GM12878 (cell line): ENCODE results near the gene VGF. TPM values are rescaled to one million over a fixed set of nuclear protein-coding genes. Genes with fewer than 3 reads are reported as not detected.

ENCODE experiments used
- ATF7 ChIP-seq: fragments of 450-650 bp; IDR thresholded peaks from 2 replicates; pipeline ENCODE4 v1.6.1; 2016; ENCODE audit warnings: low read depth, mild to moderate bottlenecking
- BHLHE40 ChIP-seq, 2 experiments: fragments of 450-650 bp in 1 of 2; IDR thresholded peaks; 2 replicates each; pipeline ENCODE4 v1.6.1; 2011 to 2017; ENCODE audit warnings: low read depth in 2 of 2, borderline replicate concordance in 1 of 2, improper control_type of control experiment in 1 of 2, low read length in 1 of 2, mild to moderate bottlenecking in 1 of 2
- EGR1 ChIP-seq, 2 experiments: IDR thresholded peaks; 1 replicate in 1 of 2; 2 replicates in 1 of 2; pipeline ENCODE4 v1.6.1; 2011 to 2012; ENCODE audit warnings: low read depth in 2 of 2, low read length in 2 of 2, borderline replicate concordance in 1 of 2, mild to moderate bottlenecking in 1 of 2, moderate library complexity in 1 of 2
- FOXK2 ChIP-seq: fragments of 450-650 bp; IDR thresholded peaks from 2 replicates; pipeline ENCODE4 v1.6.1; 2017; ENCODE audit warnings: mild to moderate bottlenecking, moderate library complexity
- HCFC1 ChIP-seq: fragments of 150-350 bp; IDR thresholded peaks from 2 replicates; pipeline ENCODE4 v1.6.1; 2014; ENCODE audit warnings: low read length
- MTA2 ChIP-seq: fragments of 450-650 bp; IDR thresholded peaks from 2 replicates; pipeline ENCODE4 v1.6.1; 2016; ENCODE audit warnings: low read depth, mild to moderate bottlenecking, moderate library complexity
- NFXL1 ChIP-seq: fragments of 450-650 bp; IDR thresholded peaks from 2 replicates; pipeline ENCODE4 v1.6.1; 2017; ENCODE audit warnings: antibody characterized with exemption, mild to moderate bottlenecking, borderline replicate concordance
- NRF1 ChIP-seq: conservative IDR thresholded peaks from 2 replicates; pipeline ENCODE4 v1.6.1; 2011; ENCODE audit warnings: mild to moderate bottlenecking, low read depth, low read length, improper control_type of control experiment
- RAD51 ChIP-seq: fragments of 450-650 bp; IDR thresholded peaks from 2 replicates; pipeline ENCODE4 v1.6.1; 2016; ENCODE audit warnings: moderate library complexity, mild to moderate bottlenecking, inconsistent platforms
- SIN3A ChIP-seq: IDR thresholded peaks from 2 replicates; pipeline ENCODE4 v1.6.1; 2012; ENCODE audit warnings: low read depth, low read length, improper control_type of control experiment
- SP1 ChIP-seq: IDR thresholded peaks from one replicate; pipeline ENCODE4 v1.6.1; 2011; ENCODE audit warnings: low read depth, low read length
- TAF1 ChIP-seq: IDR thresholded peaks from 2 replicates; pipeline ENCODE4 v1.6.1; 2011; ENCODE audit warnings: mild to moderate bottlenecking, low read depth, low read length, borderline replicate concordance
- YY1 ChIP-seq: IDR thresholded peaks from 2 replicates; pipeline ENCODE4 v1.6.1; 2011; ENCODE audit warnings: low read depth, mild to moderate bottlenecking, low read length
- polyA plus RNA-seq, 11 experiments: library from polyadenylated mRNA; depleted of rRNA in 4 of 11; unstranded in 6 of 11; stranded (reverse) in 5 of 11; fragments of >200 nt; fragmentation: Nextera tagmentation in 4 of 11; fragmentation: Illumina TruSeq in 1 of 11; extraction: Ambion mirVana in 4 of 11; extraction: Trizol in 1 of 11; gene quantifications; 1 replicate in 1 of 11; 2 replicates in 10 of 11; pipeline versions ENCODE4 v1.2.1 to v1.2.3, GENCODE V29; 2011 to 2016; ENCODE audit warnings: inconsistent platforms in 2 of 11, missing spikeins in 2 of 11, low read depth in 1 of 11
- total RNA-seq, 4 experiments: library from RNA; depleted of rRNA in 3 of 4; stranded (reverse); fragments of >200 nt in 3 of 4; fragmentation: Illumina TruSeq in 1 of 4; extraction: Trizol in 1 of 4; gene quantifications; 2 replicates each; pipeline versions ENCODE4 v1.2.1 to v1.2.3, GENCODE V29; 2013 to 2021
- TF ChIP-seq, protein P1 (sequence below): fragments of 450-650 bp; IDR thresholded peaks from 2 replicates; pipeline ENCODE4 v1.6.1; 2017; ENCODE audit warnings: mild to moderate bottlenecking, moderate library complexity
- TF ChIP-seq, protein P2 (sequence below): fragments of 450-650 bp; IDR thresholded peaks from 2 replicates; pipeline ENCODE4 v1.6.1; 2016; ENCODE audit warnings: mild to moderate bottlenecking
- TF ChIP-seq, protein P3 (sequence below): IDR thresholded peaks from 2 replicates; pipeline ENCODE4 v1.6.1; 2011; ENCODE audit warnings: low read depth, mild to moderate bottlenecking, low read length, moderate library complexity, borderline replicate concordance; ENCODE audit errors: extremely low read depth
- TF ChIP-seq, protein P4 (sequence below): fragments of 450-650 bp; conservative IDR thresholded peaks from 2 replicates; pipeline ENCODE4 v1.6.1; 2017; ENCODE audit warnings: mild to moderate bottlenecking, moderate library complexity
- TF ChIP-seq, protein P5 (sequence below): fragments of 450-650 bp; formaldehyde crosslinking; IDR thresholded peaks from 2 replicates; pipeline ENCODE4 v1.4.0; 2022; ENCODE audit warnings: mild to moderate bottlenecking, moderate library complexity

The VGF gene
- total and polyA plus RNA-seq, 10 of the 15 experiments (the other 5 are each of a cell fraction or from before 2014, with no cell fraction given), result 0.09 to 0.25 (median 0.17) TPM; not detected in 6

DNA sequence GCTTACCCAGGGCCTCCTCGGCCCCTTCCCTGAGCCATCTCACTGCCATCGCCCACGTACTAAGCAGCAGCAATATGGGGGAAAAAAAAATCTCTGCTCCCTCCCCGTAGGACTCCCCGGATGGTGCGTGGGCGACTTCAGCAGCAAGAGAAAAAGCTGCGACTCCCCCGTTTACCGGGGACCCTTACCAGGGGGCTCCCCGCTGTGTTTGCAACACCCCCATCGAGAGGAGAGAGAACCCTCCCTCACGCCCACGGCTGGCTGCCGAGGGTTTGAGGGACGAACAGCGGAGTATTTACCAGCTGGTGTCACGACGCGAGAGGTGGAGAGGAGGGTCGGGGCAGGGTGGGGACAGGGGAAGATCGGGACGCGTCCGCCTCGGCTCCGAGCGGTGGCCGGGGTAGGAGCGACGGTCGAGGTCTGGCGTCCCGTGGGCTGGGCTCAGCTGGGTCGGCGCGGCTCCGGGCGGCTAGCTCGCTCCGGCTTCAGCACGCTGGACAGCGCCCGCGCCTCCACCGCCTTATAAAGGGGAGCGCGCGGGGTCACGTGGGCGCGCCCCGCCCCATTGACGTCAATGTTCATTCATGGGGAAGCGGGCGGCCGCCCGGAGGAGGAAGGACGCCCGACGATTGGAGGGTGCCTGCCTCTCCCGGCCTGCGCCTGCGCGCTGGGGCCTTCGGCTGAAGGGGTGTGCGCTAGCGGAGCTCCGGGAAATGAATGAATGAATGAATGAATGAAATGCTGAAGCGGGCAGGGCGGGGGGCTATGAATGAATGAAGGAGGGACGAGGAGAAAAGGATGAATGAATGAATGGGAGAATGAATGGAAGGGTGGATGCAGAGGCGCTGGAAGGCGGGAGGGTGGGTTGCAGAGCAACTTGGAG is at the start of gene VGF (continued):
- TF ChIP-seq, protein P1, sequence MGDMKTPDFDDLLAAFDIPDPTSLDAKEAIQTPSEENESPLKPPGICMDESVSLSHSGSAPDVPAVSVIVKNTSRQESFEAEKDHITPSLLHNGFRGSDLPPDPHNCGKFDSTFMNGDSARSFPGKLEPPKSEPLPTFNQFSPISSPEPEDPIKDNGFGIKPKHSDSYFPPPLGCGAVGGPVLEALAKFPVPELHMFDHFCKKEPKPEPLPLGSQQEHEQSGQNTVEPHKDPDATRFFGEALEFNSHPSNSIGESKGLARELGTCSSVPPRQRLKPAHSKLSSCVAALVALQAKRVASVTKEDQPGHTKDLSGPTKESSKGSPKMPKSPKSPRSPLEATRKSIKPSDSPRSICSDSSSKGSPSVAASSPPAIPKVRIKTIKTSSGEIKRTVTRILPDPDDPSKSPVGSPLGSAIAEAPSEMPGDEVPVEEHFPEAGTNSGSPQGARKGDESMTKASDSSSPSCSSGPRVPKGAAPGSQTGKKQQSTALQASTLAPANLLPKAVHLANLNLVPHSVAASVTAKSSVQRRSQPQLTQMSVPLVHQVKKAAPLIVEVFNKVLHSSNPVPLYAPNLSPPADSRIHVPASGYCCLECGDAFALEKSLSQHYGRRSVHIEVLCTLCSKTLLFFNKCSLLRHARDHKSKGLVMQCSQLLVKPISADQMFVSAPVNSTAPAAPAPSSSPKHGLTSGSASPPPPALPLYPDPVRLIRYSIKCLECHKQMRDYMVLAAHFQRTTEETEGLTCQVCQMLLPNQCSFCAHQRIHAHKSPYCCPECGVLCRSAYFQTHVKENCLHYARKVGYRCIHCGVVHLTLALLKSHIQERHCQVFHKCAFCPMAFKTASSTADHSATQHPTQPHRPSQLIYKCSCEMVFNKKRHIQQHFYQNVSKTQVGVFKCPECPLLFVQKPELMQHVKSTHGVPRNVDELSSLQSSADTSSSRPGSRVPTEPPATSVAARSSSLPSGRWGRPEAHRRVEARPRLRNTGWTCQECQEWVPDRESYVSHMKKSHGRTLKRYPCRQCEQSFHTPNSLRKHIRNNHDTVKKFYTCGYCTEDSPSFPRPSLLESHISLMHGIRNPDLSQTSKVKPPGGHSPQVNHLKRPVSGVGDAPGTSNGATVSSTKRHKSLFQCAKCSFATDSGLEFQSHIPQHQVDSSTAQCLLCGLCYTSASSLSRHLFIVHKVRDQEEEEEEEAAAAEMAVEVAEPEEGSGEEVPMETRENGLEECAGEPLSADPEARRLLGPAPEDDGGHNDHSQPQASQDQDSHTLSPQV, result no peak
- TF ChIP-seq ATF7 (peak; percentile 52), RAD51 (peak; percentile 90), EGR1 (IDR thresholded peaks at IDR 0.05; ENCODE audit: borderline replicate concordance in 1 of 2, low read depth in 2 of 2, low read length in 2 of 2) (peak in 1 of 2 experiments; percentile 18; a peak in 1 of 3 replicates), HCFC1 (peak; percentile 19; the same call in 1 of the 2 replicates), TAF1 (no peak), FOXK2 (no peak), SP1 (peak; percentile 51), NFXL1 (no peak), MTA2 (no peak), YY1 (0 out of 2 replicates have a peak, but pooled peaks have one; percentile 44), BHLHE40 (IDR thresholded peaks at IDR 0.05; ENCODE audit: borderline replicate concordance in 1 of 2, low read depth in 2 of 2, low read length in 1 of 2) (peak; percentile 77 to 93), SIN3A (peak; percentile 92), NRF1 (peak; percentile 74)
- TF ChIP-seq, protein P2, sequence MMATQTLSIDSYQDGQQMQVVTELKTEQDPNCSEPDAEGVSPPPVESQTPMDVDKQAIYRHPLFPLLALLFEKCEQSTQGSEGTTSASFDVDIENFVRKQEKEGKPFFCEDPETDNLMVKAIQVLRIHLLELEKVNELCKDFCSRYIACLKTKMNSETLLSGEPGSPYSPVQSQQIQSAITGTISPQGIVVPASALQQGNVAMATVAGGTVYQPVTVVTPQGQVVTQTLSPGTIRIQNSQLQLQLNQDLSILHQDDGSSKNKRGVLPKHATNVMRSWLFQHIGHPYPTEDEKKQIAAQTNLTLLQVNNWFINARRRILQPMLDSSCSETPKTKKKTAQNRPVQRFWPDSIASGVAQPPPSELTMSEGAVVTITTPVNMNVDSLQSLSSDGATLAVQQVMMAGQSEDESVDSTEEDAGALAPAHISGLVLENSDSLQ, result peak; percentile 21; the same call in 1 of the 2 replicates
- TF ChIP-seq, protein P3, sequence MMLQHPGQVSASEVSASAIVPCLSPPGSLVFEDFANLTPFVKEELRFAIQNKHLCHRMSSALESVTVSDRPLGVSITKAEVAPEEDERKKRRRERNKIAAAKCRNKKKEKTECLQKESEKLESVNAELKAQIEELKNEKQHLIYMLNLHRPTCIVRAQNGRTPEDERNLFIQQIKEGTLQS, result peak; percentile 72; the same call in 1 of the 2 replicates
- TF ChIP-seq, protein P4, sequence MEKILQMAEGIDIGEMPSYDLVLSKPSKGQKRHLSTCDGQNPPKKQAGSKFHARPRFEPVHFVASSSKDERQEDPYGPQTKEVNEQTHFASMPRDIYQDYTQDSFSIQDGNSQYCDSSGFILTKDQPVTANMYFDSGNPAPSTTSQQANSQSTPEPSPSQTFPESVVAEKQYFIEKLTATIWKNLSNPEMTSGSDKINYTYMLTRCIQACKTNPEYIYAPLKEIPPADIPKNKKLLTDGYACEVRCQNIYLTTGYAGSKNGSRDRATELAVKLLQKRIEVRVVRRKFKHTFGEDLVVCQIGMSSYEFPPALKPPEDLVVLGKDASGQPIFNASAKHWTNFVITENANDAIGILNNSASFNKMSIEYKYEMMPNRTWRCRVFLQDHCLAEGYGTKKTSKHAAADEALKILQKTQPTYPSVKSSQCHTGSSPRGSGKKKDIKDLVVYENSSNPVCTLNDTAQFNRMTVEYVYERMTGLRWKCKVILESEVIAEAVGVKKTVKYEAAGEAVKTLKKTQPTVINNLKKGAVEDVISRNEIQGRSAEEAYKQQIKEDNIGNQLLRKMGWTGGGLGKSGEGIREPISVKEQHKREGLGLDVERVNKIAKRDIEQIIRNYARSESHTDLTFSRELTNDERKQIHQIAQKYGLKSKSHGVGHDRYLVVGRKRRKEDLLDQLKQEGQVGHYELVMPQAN, result peak; percentile 45
- TF ChIP-seq, protein P5, sequence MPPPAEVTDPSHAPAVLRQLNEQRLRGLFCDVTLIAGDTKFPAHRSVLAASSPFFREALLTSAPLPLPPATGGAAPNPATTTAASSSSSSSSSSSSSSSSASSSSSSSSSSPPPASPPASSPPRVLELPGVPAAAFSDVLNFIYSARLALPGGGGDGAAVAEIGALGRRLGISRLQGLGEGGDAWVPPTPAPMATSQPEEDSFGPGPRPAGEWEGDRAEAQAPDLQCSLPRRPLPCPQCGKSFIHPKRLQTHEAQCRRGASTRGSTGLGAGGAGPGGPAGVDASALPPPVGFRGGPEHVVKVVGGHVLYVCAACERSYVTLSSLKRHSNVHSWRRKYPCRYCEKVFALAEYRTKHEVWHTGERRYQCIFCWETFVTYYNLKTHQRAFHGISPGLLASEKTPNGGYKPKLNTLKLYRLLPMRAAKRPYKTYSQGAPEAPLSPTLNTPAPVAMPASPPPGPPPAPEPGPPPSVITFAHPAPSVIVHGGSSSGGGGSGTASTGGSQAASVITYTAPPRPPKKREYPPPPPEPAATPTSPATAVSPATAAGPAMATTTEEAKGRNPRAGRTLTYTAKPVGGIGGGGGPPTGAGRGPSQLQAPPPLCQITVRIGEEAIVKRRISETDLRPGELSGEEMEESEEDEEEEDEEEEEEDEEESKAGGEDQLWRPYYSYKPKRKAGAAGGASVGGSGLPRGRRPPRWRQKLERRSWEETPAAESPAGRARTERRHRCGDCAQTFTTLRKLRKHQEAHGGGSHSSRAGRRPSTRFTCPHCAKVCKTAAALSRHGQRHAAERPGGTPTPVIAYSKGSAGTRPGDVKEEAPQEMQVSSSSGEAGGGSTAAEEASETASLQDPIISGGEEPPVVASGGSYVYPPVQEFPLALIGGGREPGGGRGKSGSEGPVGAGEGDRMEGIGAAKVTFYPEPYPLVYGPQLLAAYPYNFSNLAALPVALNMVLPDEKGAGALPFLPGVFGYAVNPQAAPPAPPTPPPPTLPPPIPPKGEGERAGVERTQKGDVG (CRISPR knock-in tag), result no peak
